Glutamatergic neuron (in vitro differentiated cells): ENCODE data around the gene MYL6B. TPM values are rescaled to one million over a fixed set of nuclear protein-coding genes. Genes with fewer than 3 reads are reported as not detected.
A peak's percentile ranks its signal among the peaks of the same experiment; 100 is the strongest.

Experiments used
- DNase-seq: peaks from one replicate; pipeline ENCODE4 v3.0.0; 2022
- H3K27ac Mint-ChIP-seq: one replicate; pipeline ENCODE4 v1.8.0; 2020; ENCODE audit warnings: mild to moderate bottlenecking, mixed read lengths, inconsistent platforms; ENCODE audit not compliant: unreplicated experiment
- H3K27me3 Mint-ChIP-seq: one replicate; pipeline ENCODE4 v1.8.0; 2020; ENCODE audit warnings: mild to moderate bottlenecking, moderate library complexity, mixed read lengths, inconsistent platforms; ENCODE audit not compliant: unreplicated experiment
- H3K36me3 Mint-ChIP-seq: one replicate; pipeline ENCODE4 v1.8.0; 2020; ENCODE audit warnings: mild to moderate bottlenecking, mixed read lengths, inconsistent platforms; ENCODE audit not compliant: unreplicated experiment
- H3K4me1 Mint-ChIP-seq: one replicate; pipeline ENCODE4 v1.8.0; 2020; ENCODE audit warnings: mild to moderate bottlenecking, low read depth, mixed read lengths, inconsistent platforms; ENCODE audit not compliant: unreplicated experiment
- H3K4me3 Mint-ChIP-seq: one replicate; pipeline ENCODE4 v1.8.0; 2020; ENCODE audit warnings: mild to moderate bottlenecking, mixed read lengths, inconsistent platforms; ENCODE audit not compliant: unreplicated experiment
- H3K9me3 Mint-ChIP-seq: one replicate; pipeline ENCODE4 v1.8.0; 2020; ENCODE audit warnings: mild to moderate bottlenecking, moderate library complexity, mixed read lengths, inconsistent platforms; ENCODE audit not compliant: unreplicated experiment
- total RNA-seq: library from RNA; stranded (reverse); fragmentation: NEBNext Ultra II Directional; extraction: Animal tissue kit (Norgen Biotek cat#: 25700); gene quantifications from one replicate; pipeline ENCODE4 v1.2.1, GENCODE V29; 2021; ENCODE audit not compliant: unreplicated experiment
- TF ChIP-seq, protein P1 (sequence below): fragments of 200-600 bp; sonication (generic); IDR thresholded peaks from one replicate; pipeline ENCODE4 v1.5.0; 2021; ENCODE audit not compliant: partially characterized antibody, unreplicated experiment

MYL6B gene
- total RNA-seq, 1 donor from 2014 or later: 232 TPM

DNA sequence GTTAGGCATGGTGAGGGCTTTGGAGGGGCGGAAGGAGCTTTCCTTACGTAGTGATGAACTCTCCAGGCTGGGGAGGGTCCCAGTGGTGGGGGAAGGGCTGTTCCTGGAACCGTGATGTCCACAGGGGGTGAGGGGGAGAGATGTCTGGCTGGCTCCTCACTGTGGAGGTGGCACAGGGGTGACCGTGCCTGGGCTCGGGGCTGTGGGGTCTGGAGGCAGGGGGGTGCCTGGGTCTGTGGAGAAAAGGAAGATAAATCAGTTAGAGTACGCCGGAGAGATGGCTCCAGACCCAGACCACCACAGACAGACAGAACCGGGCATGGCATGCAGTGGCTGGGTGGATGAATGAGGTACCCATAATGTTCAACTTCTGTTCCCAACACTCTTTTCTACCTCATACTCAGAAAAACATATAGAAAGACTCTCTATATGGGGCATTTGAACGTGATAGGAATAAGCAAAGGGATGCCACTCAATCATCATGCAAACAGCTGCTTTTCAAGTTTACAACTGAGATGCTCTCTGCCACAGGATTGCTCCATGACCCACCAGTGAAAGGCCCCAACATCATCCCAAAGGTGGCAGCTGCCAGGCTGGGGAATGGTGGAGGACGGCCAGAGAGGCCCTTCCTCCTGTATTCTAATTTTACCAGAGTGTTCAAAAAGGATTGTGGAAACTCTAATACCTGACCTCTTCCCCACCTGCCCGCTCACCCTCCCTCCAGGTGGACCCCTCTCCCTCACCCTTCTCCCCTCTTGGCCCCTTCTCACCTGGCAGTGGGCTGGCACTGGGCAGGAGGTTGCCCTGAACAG, 11.4 kb downstream of the MYL6B start:
- TF ChIP-seq, protein P1, sequence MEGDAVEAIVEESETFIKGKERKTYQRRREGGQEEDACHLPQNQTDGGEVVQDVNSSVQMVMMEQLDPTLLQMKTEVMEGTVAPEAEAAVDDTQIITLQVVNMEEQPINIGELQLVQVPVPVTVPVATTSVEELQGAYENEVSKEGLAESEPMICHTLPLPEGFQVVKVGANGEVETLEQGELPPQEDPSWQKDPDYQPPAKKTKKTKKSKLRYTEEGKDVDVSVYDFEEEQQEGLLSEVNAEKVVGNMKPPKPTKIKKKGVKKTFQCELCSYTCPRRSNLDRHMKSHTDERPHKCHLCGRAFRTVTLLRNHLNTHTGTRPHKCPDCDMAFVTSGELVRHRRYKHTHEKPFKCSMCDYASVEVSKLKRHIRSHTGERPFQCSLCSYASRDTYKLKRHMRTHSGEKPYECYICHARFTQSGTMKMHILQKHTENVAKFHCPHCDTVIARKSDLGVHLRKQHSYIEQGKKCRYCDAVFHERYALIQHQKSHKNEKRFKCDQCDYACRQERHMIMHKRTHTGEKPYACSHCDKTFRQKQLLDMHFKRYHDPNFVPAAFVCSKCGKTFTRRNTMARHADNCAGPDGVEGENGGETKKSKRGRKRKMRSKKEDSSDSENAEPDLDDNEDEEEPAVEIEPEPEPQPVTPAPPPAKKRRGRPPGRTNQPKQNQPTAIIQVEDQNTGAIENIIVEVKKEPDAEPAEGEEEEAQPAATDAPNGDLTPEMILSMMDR: no peak
- Mint-ChIP-seq H3K4me1 (peaks cover 19% of the 10 kb centered on the region), H3K27ac (peak overlapping the region; percentile 2), H3K4me3 (no peak overlapping the region), H3K9me3 (peaks cover 20% of the 10 kb centered on the region), H3K27me3 (peaks cover 23% of the 10 kb centered on the region), H3K36me3 (peaks cover 12% of the 10 kb centered on the region)
- DNase-seq: no peak

DNA sequence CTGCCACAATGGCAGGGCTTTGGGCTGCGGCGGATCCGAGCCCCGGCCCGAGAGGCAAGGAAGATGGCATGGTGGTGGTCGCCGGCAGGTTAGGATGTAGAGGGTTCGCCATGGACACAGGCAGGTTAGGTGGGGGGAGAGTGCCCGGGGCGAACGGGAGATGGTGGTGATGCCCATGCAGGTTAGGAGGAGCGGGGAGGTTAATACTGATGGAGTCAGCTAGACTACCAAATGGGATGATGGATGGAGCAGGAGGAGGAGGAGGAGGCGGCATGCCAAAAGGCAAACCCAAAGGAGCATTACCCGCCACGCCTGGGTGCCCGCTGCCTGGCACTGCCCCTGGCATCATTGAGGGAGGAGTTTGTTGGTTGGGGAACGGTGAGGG, 11.9 kb downstream of the MYL6B start:
- peak overlapping the region; percentile 20 for H3K4me3 Mint-ChIP-seq
- H3K27ac Mint-ChIP-seq: no peak overlapping the region
- peaks cover 20% of the 10 kb centered on the region for H3K27me3 Mint-ChIP-seq
- peaks cover 19% of the 10 kb centered on the region for H3K4me1 Mint-ChIP-seq
- DNase-seq: no peak
- H3K9me3 Mint-ChIP-seq: peaks cover 17% of the 10 kb centered on the region
- TF ChIP-seq, protein P1: no peak
- H3K36me3 Mint-ChIP-seq: peaks cover 12% of the 10 kb centered on the region

DNA sequence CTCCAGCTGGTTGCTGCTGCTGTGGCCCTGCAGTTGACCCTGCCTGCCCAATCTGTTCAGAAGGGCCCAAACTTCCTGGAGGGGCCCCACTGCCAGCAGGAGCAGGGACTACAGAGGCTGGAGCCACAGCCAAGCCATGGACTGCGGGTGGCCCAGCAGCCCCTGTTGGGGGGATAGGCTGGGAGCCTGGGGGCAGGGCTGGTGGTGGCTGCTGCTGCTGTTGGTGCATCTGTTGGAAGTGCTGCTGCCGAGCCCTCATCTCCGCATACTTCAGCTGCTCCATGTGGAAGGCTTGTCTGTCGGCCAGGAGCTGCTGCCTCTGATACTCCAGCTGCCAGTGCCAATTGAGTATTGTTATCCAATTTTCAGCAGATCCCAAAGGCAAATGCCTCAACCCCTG, 13.0 kb downstream of the MYL6B start:
- H3K4me3 Mint-ChIP-seq: no peak overlapping the region
- peaks cover 16% of the 10 kb centered on the region for H3K9me3 Mint-ChIP-seq
- DNase-seq: no peak
- H3K27ac Mint-ChIP-seq: no peak overlapping the region
- TF ChIP-seq, protein P1: no peak
- peaks cover 14% of the 10 kb centered on the region for H3K4me1 Mint-ChIP-seq
- H3K36me3 Mint-ChIP-seq: peaks cover 16% of the 10 kb centered on the region
- peaks cover 19% of the 10 kb centered on the region for H3K27me3 Mint-ChIP-seq

DNA sequence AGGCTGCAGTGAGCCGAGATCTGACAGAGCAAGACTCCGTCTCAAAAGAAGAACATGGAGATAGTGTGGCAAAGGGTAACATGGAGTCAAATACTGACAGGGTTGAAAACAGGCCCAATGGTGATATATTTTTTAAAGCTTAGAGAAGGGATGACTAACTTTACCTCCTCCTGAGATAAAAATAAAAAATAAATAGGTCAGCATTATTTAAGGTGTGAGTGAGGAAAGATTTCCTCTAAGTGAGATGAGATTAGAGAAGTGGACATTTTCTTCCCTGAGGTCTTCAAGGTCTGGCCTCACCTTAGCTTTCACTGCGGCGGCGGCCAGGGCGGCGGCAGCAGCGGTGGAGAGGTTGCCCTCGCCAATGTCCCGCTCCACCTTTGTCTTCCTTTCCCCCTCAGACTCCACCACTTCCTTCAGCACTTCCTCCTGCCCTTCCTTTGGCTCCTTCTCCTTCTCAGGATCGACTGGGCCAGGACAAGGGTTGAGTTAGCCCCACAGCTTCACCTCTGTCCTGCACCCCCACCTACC, 16.9 kb downstream of the MYL6B start:
- Mint-ChIP-seq H3K4me3 (peak overlapping the region; percentile 40), H3K4me1 (peaks cover 2% of the 10 kb centered on the region), H3K27ac (peak overlapping the region; percentile 14), H3K27me3 (peaks cover 7% of the 10 kb centered on the region), H3K9me3 (peaks cover 7% of the 10 kb centered on the region), H3K36me3 (peaks cover 15% of the 10 kb centered on the region)
- DNase-seq: no peak
- TF ChIP-seq, protein P1: no peak

DNA sequence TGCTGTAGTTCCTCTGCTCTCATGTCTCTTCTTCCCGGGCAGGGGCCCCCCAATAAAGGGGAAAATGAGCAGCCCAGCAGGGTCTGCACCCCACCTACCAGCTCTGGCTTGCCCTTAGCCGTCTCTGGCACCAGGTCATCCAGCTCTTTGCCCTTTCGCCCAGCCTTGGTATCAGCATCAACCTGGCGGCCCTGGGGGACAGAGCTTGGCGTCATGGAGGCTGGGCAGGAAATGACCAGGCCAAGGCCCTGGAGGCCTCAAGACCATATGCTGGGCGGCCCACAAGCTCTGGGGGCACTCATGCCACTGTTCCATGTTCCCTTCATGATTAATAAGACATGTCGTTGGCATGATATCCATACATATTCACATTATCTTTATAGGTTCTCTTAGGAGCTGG, 20.5 kb downstream of the MYL6B start:
- DNase-seq: no peak
- Mint-ChIP-seq H3K27ac (no peak overlapping the region), H3K36me3 (peaks cover 15% of the 10 kb centered on the region), H3K4me1 (no peaks in the 10 kb centered on the region), H3K4me3 (no peak overlapping the region), H3K27me3 (peaks cover 7% of the 10 kb centered on the region), H3K9me3 (peaks cover 3% of the 10 kb centered on the region)
- TF ChIP-seq, protein P1: no peak
